Activated T-helper 2 cell treated with anti-CD3 and anti-CD28 coated beads, Interferon-gamma antibody, Interleukin-2, Interleukin-4, amounts not matched to agents 10 μg/mL and 5 μg/mL and 100 μg/mL, durations not matched to agents 14 hours and 24 hours and 36 hours (primary cell): Measurements from ENCODE around the gene PHACTR1. TPM values are rescaled to one million over a fixed set of nuclear protein-coding genes. Genes with fewer than 3 reads are reported as not detected.
"Not testable (repeated sequence)": the region's sequence is repeated elsewhere in the genome, so short reads cannot be mapped to it uniquely, and the experiment has no call there.

Source experiments
- DNase-seq: peaks from one replicate; pipeline ENCODE4 v3.0.0; 2021; ENCODE audit warnings: low spot score
- H3K27ac Mint-ChIP-seq: one replicate; pipeline ENCODE4 v1.8.0; 2021; ENCODE audit warnings: mixed read lengths
- H3K27me3 Mint-ChIP-seq: one replicate; pipeline ENCODE4 v1.8.0; 2021; ENCODE audit warnings: low read depth, mixed read lengths
- H3K36me3 Mint-ChIP-seq: one replicate; pipeline ENCODE4 v1.8.0; 2021; ENCODE audit warnings: low read depth, mixed read lengths
- H3K4me1 Mint-ChIP-seq: one replicate; pipeline ENCODE4 v1.8.0; 2021; ENCODE audit warnings: low read depth, mixed read lengths
- H3K4me3 Mint-ChIP-seq: one replicate; pipeline ENCODE4 v1.8.0; 2021; ENCODE audit warnings: low read depth, mild to moderate bottlenecking, moderate library complexity, mixed read lengths
- H3K9me3 Mint-ChIP-seq: one replicate; pipeline ENCODE4 v1.8.0; 2021; ENCODE audit warnings: mixed read lengths
- intact Hi-C: fragments of 100-400 bp; cut with micrococcal nuclease; formaldehyde crosslinking; loops from one replicate; pipeline ENCODE4 v1.15.1; 2023
- total RNA-seq: library from RNA; stranded (reverse); gene quantifications from 2 replicates; pipeline ENCODE4 v1.2.3, GENCODE V29; 2022

PHACTR1 gene
- total RNA-seq, 1 donor from 2014 or later, result 0.11 TPM

GRCh38 chr6:13233106-13233505 is 516.5 kb downstream of the PHACTR1 start:
- H3K27me3 Mint-ChIP-seq, result peaks cover 13% of the 10 kb centered on the region
- no peak for DNase-seq
- H3K9me3 Mint-ChIP-seq, result no peaks in the 10 kb centered on the region
- peaks cover 9% of the 10 kb centered on the region for H3K4me1 Mint-ChIP-seq
- intact Hi-C loops, result no loop called here
- no peak overlapping the region for H3K27ac Mint-ChIP-seq
- no peak overlapping the region for H3K4me3 Mint-ChIP-seq
- H3K36me3 Mint-ChIP-seq, result no peaks in the 10 kb centered on the region

DNA sequence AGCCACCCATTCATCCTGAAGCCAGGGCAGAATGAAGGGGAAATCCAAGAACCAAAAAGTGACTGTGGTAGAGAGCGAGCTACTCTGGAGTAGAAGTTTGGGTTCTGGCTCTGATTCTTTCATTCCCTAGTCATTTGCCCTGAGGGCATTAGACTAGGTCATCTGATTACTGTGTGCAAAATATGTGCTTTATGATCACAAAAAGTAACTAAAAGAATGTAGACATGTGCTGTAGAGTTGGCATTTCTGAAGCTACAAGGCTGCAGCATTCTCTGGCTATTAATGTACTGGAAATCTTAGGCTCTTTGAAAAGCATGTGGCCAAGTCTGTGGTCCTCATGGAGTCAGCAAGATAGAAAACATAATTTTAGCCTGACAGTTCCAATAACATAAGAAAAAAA is 517.6 kb downstream of the PHACTR1 start:
- Mint-ChIP-seq H3K36me3 (no peaks in the 10 kb centered on the region), H3K4me1 (peaks cover 9% of the 10 kb centered on the region), H3K9me3 (no peaks in the 10 kb centered on the region), H3K27me3 (peaks cover 17% of the 10 kb centered on the region), H3K27ac (no peak overlapping the region), H3K4me3 (no peak overlapping the region)
- intact Hi-C loops, result no loop called here
- no peak for DNase-seq

GRCh38 chr6:13235339-13235738 is 518.8 kb downstream of the PHACTR1 start:
- H3K27ac Mint-ChIP-seq, result no peak overlapping the region
- DNase-seq, result no peak
- H3K4me3 Mint-ChIP-seq, result no peak overlapping the region
- H3K27me3 Mint-ChIP-seq, result peaks cover 17% of the 10 kb centered on the region
- H3K36me3 Mint-ChIP-seq, result no peaks in the 10 kb centered on the region
- intact Hi-C loops, result no loop called here
- no peaks in the 10 kb centered on the region for H3K9me3 Mint-ChIP-seq
- no peaks in the 10 kb centered on the region for H3K4me1 Mint-ChIP-seq

GRCh38 chr6:13237318-13237717 is 520.8 kb downstream of the PHACTR1 start:
- Mint-ChIP-seq H3K4me1 (no peaks in the 10 kb centered on the region), H3K27ac (no peak overlapping the region), H3K9me3 (no peaks in the 10 kb centered on the region), H3K36me3 (no peaks in the 10 kb centered on the region), H3K4me3 (no peak overlapping the region), H3K27me3 (peaks cover 14% of the 10 kb centered on the region)
- DNase-seq, result no peak
- intact Hi-C loops, result no loop called here

DNA sequence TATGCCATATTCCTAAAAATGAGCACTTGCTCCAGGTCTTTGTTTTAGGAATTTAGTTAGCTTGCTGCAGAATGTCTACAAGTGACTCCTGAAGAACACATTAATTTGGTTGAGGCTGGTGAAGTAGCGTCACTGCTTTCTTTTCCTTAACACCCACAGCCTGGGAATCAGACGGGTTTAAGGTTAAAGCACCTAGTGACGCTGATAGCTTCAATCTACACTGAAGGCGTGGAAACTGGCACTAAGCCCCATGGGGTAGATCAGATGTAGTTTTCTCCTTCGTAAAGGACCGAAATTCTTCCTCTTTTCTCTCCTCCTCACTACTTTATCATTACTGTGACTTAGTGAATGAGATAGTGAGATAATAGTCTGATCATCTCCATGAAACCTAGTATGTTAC is 521.5 kb downstream of the PHACTR1 start:
- no peak overlapping the region for H3K27ac Mint-ChIP-seq
- no peak overlapping the region for H3K4me3 Mint-ChIP-seq
- H3K27me3 Mint-ChIP-seq, result peaks cover 14% of the 10 kb centered on the region
- intact Hi-C loops, result no loop called here
- H3K4me1 Mint-ChIP-seq, result no peaks in the 10 kb centered on the region
- H3K9me3 Mint-ChIP-seq, result no peaks in the 10 kb centered on the region
- no peak for DNase-seq
- no peaks in the 10 kb centered on the region for H3K36me3 Mint-ChIP-seq

DNA sequence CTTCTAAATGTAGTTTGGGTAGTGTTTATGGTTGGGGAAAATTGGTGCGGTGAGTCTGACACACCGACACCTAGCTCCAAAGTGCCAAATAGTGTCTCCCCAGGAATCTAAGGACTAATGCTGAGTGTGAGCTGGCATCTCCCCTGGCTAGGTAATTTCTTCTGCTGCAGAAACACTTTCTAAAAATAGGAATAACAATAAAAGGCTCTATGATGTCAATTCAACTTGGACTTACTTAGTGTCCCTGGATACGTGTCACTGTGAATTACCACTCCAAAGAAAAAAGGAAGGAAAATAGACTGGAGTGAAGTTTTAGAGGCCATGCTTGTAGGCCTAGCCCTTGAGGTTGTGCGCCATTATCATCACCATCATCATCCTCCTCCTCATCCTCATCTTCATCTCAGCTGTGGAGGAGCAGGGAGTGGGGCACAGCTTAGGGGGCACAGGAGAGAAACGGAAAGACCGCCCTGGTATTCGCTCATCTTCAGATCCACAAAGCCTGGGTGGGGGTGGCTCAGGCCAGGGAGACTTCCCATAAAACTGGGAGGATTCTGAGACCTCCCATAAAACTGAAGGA is 522.2 kb downstream of the PHACTR1 start:
- H3K27ac Mint-ChIP-seq, result no peak overlapping the region
- H3K4me1 Mint-ChIP-seq, result no peaks in the 10 kb centered on the region
- intact Hi-C loops, result no loop called here
- DNase-seq, result no peak
- peaks cover 2% of the 10 kb centered on the region for H3K9me3 Mint-ChIP-seq
- H3K4me3 Mint-ChIP-seq, result no peak overlapping the region
- no peaks in the 10 kb centered on the region for H3K36me3 Mint-ChIP-seq
- H3K27me3 Mint-ChIP-seq, result peaks cover 9% of the 10 kb centered on the region

- intact Hi-C loops, result no loop called here
- peaks cover 9% of the 10 kb centered on the region for H3K27me3 Mint-ChIP-seq
- H3K36me3 Mint-ChIP-seq, result no peaks in the 10 kb centered on the region
- H3K4me1 Mint-ChIP-seq, result no peaks in the 10 kb centered on the region
- no peak overlapping the region for H3K27ac Mint-ChIP-seq
- DNase-seq, result no peak
- H3K4me3 Mint-ChIP-seq, result no peak overlapping the region
- H3K9me3 Mint-ChIP-seq, result peaks cover 7% of the 10 kb centered on the region
Observed at GRCh38 chr6:13239530-13240455, 523.2 kb downstream of the PHACTR1 start.

DNA sequence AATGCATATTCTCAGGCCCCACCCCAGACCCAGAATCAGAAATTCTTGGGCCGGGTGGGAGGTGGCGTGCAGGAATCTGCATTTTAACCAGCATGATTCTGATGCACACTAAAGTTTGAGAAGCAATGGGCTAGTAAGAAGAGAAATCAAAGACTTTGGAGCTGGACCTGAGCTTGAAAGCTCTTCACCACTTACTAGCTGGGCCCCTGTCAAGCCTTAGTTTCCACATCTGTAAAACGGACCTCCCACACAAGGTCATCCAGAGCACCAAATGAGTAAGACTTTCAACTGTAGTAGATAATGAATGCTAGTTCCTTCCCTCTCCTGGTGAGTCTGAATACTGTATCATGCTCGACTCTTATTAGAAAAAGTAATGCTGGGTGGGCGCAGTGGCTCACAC is 524.8 kb downstream of the PHACTR1 start:
- Mint-ChIP-seq H3K4me3 (no peak overlapping the region), H3K27me3 (peaks cover 11% of the 10 kb centered on the region), H3K4me1 (no peaks in the 10 kb centered on the region), H3K36me3 (no peaks in the 10 kb centered on the region), H3K9me3 (peaks cover 7% of the 10 kb centered on the region), H3K27ac (no peak overlapping the region)
- DNase-seq, result no peak
- intact Hi-C loops, result no loop called here

DNA sequence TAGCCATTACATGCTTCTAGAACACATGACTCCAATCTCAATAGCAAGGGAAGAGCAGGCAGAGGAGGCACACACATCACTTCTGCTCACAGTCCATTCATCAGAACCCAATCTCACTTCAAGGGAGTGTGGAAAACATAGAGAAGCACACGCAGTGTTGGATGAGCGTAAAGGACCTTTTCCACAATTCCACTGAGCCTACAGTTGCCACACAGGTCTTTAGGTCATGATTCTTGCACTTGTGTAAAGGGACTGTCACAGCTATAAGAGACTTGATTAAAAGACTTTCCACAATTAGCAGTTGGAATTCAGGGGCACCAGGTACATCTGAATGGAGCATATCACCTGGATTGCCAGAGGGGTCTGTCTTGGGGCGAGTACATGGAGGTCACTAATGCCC is 525.6 kb downstream of the PHACTR1 start:
- H3K36me3 Mint-ChIP-seq, result no peaks in the 10 kb centered on the region
- peaks cover 7% of the 10 kb centered on the region for H3K9me3 Mint-ChIP-seq
- H3K27me3 Mint-ChIP-seq, result peaks cover 12% of the 10 kb centered on the region
- no peak for DNase-seq
- no peak overlapping the region for H3K4me3 Mint-ChIP-seq
- H3K27ac Mint-ChIP-seq, result no peak overlapping the region
- intact Hi-C loops, result no loop called here
- H3K4me1 Mint-ChIP-seq, result no peaks in the 10 kb centered on the region

GRCh38 chr6:13242590-13242989 is 526.0 kb downstream of the PHACTR1 start:
- Mint-ChIP-seq H3K4me1 (no peaks in the 10 kb centered on the region), H3K27me3 (peaks cover 12% of the 10 kb centered on the region), H3K27ac (no peak overlapping the region), H3K4me3 (no peak overlapping the region), H3K36me3 (no peaks in the 10 kb centered on the region), H3K9me3 (peaks cover 7% of the 10 kb centered on the region)
- no peak for DNase-seq
- intact Hi-C loops, result no loop called here

- intact Hi-C loops, result no loop called here
- H3K36me3 Mint-ChIP-seq, result no peaks in the 10 kb centered on the region
- H3K27me3 Mint-ChIP-seq, result peaks cover 12% of the 10 kb centered on the region
- no peak for DNase-seq
- H3K4me3 Mint-ChIP-seq, result no peak overlapping the region
- peaks cover 7% of the 10 kb centered on the region for H3K9me3 Mint-ChIP-seq
- H3K4me1 Mint-ChIP-seq, result no peaks in the 10 kb centered on the region
- no peak overlapping the region for H3K27ac Mint-ChIP-seq
Observed at GRCh38 chr6:13243033-13243432, 526.5 kb downstream of the PHACTR1 start.

DNA sequence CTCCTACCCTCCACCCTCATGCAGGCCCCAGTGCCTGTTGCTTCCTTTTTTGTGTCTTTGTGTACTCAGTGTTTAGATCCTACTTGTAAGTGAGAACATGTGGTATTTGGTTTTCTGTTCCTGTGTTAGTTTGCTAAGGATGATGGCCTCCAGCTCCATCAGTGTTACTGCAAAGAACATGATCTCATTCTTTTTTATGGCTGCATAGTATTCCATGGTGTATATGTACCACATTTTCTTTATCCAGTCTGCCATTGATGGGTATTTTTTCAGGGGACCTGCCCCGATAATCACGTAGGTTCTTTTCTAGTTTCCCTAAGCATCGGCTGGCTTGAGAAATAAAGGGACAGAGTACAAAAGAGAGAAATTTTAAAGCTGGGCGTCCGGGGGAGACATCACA is 527.2 kb downstream of the PHACTR1 start:
- H3K9me3 Mint-ChIP-seq, H3K27ac Mint-ChIP-seq, H3K27me3 Mint-ChIP-seq, intact Hi-C loops, H3K4me3 Mint-ChIP-seq, H3K36me3 Mint-ChIP-seq, DNase-seq, H3K4me1 Mint-ChIP-seq: not testable (repeated sequence)

DNA sequence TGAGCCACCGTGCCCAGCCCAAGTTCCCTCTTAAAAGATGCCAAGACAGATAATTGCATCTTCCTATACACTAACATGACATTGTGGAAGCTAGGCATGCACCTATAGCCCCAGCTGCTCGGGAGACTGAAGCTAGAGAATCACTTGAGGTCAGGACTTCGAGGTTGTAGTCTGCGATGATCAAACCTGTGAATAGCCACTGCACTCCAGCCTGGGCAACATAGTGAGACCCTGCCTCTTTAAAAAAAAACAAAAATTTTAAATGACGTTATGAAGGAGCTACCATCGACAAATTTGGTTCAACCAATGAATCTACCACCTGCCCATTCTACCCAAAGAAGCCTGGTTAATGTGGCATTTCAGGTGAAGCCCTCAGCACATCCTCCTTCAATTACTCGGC is 531.1 kb downstream of the PHACTR1 start:
- Mint-ChIP-seq H3K9me3 (peaks cover 7% of the 10 kb centered on the region), H3K4me1 (no peaks in the 10 kb centered on the region), H3K27ac (no peak overlapping the region), H3K4me3 (no peak overlapping the region), H3K36me3 (no peaks in the 10 kb centered on the region), H3K27me3 (peaks cover 9% of the 10 kb centered on the region)
- DNase-seq, result no peak
- intact Hi-C loops, result no loop called here
